ENCODE data around the gene EIF1. TPM values are rescaled to one million over a fixed set of nuclear protein-coding genes. Genes with fewer than 3 reads are reported as not detected.

Gene EIF1
- total RNA-seq, 1 experiment from 2014 or later = 1,082 TPM

GRCh38 chr17:41658846-41659245 lies 29.8 kb upstream of the EIF1 start:
- Histone ChIP-seq H3K4me2 (ENCODE audit: low read length) (no peak overlapping the region), H2AFZ (ENCODE audit: low read depth, low read length, poor library complexity, severe bottlenecking) (no peak overlapping the region), H3K4me3 (replicated peaks in 1 of 2; ENCODE audit: low read depth in 1 of 2, low read length in 2 of 2) (no peak overlapping the region), H3K9me3 (ENCODE audit: control insufficient read depth in 1 of 2, insufficient read depth in 1 of 2, low read depth in 1 of 2, low read length in 2 of 2) (no peaks in the 10 kb centered on the region), H3K4me1 (ENCODE audit: control insufficient read depth in 1 of 2, insufficient read depth in 2 of 2, low read length in 2 of 2) (peaks cover 20 to 61% of the 10 kb centered on the region in 2 experiments), H3K36me3 (ENCODE audit: control insufficient read depth in 1 of 2, insufficient read depth in 2 of 2, low read length in 2 of 2) (no peaks in the 10 kb centered on the region), H3K27ac (ENCODE audit: low read depth, low read length) (no peak overlapping the region; the same call in 1 of the 2 replicates), H3K9me2 (ENCODE audit: insufficient read depth) (no peaks in the 10 kb centered on the region), H4K20me1 (ENCODE audit: insufficient read depth) (no peaks in the 10 kb centered on the region), H3K9ac (ENCODE audit: low read length) (no peak overlapping the region), H3K79me2 (ENCODE audit: insufficient read depth, low read length) (no peaks in the 10 kb centered on the region), H3K27me3 (ENCODE audit: insufficient read depth, low read length) (no peaks in the 10 kb centered on the region)
- DNase-seq (ENCODE audit: low read depth, low spot score) = no peak
- ChIA-PET POLR2A (no interaction called here), CTCF (no interaction called here), RAD21 (ENCODE audit: low non-redundant PET in 1 of 2, low total read pairs in 2 of 2, uncharacterized antibody in 2 of 2, unreplicated experiment in 2 of 2) (no interaction called here)
- TF ChIP-seq EGR1 (IDR thresholded peaks at IDR 0.05; ENCODE audit: low read depth) = no peak
- no peak for TF ChIP-seq ZBTB33 (IDR thresholded peaks at IDR 0.05; ENCODE audit: extremely low read depth, insufficient replicate concordance, low read length)
- TF ChIP-seq ATF3 (IDR thresholded peaks at IDR 0.05) = no peak
- no peak for TF ChIP-seq EZH2phosphoT487 (IDR thresholded peaks at IDR 0.05; ENCODE audit: borderline replicate concordance)
- no peak for TF ChIP-seq SP1 (IDR thresholded peaks at IDR 0.05; ENCODE audit: low read depth)
- TF ChIP-seq EZH2 (IDR thresholded peaks at IDR 0.05) = no peak
- no peak for TF ChIP-seq TCF7L2 (IDR thresholded peaks at IDR 0.05; ENCODE audit: borderline replicate concordance, extremely low read depth, insufficient read depth, insufficient read length)
- TF ChIP-seq JUND (IDR thresholded peaks at IDR 0.05) = no peak
- no peak for TF ChIP-seq RAD21 (IDR thresholded peaks at IDR 0.05; ENCODE audit: low read depth)
- TF ChIP-seq POLR2AphosphoS5 (IDR thresholded peaks at IDR 0.05; ENCODE audit: low read depth, low read length) = no peak
- TF ChIP-seq ZNF274 (IDR thresholded peaks at IDR 0.05; ENCODE audit: low read depth, low read length) = no peak
- TF ChIP-seq ZFX (IDR thresholded peaks at IDR 0.05) = no peak
- TF ChIP-seq FOSL1 (IDR thresholded peaks at IDR 0.05; ENCODE audit: low read depth) = no peak
- TF ChIP-seq SRF (IDR thresholded peaks at IDR 0.05; ENCODE audit: low read depth) = no peak
- no peak for TF ChIP-seq CBX3 (IDR thresholded peaks at IDR 0.05; ENCODE audit: low read depth)
- TF ChIP-seq CEBPB (IDR thresholded peaks at IDR 0.05; ENCODE audit: low read depth) = no peak
- no peak for TF ChIP-seq SIN3A (IDR thresholded peaks at IDR 0.05; ENCODE audit: low read depth)
- TF ChIP-seq YY1 (IDR thresholded peaks at IDR 0.05; ENCODE audit: extremely low read depth, insufficient replicate concordance, low read depth, low read length) = no peak
- TF ChIP-seq CTCF (IDR thresholded peaks at IDR 0.05 in 2 of 3, conservative IDR thresholded peaks at IDR 0.05 in 1 of 3; ENCODE audit: borderline replicate concordance in 1 of 3, insufficient read depth in 1 of 3, low read depth in 2 of 3, low read length in 2 of 3) = no peak
- no peak for TF ChIP-seq MAX (IDR thresholded peaks at IDR 0.05)
- intact Hi-C loops (cut with micrococcal nuclease) = no loop called here
- BruUV-seq (replicated peaks) = no TSS peak
- no peak for ATAC-seq

Data from HCT116 (cell line).